ACHN (cell line): Measurements from ENCODE around the gene OR5B3.
"Not testable (repeated sequence)": the region's sequence is repeated elsewhere in the genome, so short reads cannot be mapped to it uniquely, and the experiment has no call there.

Experiments
- DNase-seq: peaks from one replicate; pipeline ENCODE4 v3.0.0-alpha.2; 2015
- in situ Hi-C: cut with HindIII; loops from 2 replicates; pipeline ENCODE4 v1.10.0; 2017; ENCODE audit warnings: low sequenced_read_pairs, low pct_ligation_motif_present, low pct_unique_long_range_greater_than_20kb

OR5B3 gene

DNA sequence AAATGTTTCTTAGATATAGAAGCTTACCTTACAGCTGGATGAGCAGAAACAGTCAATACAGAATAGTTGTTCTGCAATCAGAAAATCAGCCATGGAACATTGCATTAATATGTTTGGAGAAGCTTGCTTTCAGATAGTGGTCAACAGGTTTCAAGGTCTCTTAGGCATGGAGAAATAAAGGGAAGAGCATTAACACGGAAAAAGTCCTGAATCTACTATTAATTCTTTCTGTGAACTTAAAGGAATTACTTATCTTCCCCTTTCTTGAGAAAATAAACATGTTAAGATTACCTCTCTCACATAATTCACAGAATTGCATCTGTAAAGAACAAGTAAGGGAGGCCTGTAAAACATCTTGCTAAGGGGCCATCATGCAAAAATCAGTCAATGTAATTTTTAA is at the start of gene OR5B3:
TSS of gene OR5B3 (minus strand) at position 101 of the 400 bp plus-strand sequence. CDS start 3,465 bp downstream, outside the sequence.
- in situ Hi-C loops = no loop called here

DNA sequence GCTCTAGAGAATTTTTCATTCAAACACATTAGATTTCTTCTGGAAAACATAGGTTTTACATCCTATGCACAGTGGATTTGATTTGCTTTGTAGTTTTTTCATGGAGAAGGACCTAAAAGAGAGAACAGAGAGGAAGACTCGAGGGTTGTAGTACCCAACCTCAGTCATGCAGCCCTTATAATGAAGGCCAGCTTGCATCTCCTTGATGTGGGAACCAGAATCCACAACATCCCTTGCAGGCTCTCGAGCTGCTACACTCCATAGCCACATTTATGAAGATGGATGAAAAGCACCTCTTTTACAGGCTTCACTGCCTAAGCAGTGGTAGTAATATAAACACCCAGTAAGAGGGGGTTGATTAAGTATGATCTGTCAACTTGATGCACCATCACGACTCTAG is 44.9 kb upstream of the OR5B3 start:
- DNase-seq = no peak
- in situ Hi-C loops = no loop called here

More for the DNA sequence above, at the start of gene OR5B3:
- DNase-seq = no peak

DNA sequence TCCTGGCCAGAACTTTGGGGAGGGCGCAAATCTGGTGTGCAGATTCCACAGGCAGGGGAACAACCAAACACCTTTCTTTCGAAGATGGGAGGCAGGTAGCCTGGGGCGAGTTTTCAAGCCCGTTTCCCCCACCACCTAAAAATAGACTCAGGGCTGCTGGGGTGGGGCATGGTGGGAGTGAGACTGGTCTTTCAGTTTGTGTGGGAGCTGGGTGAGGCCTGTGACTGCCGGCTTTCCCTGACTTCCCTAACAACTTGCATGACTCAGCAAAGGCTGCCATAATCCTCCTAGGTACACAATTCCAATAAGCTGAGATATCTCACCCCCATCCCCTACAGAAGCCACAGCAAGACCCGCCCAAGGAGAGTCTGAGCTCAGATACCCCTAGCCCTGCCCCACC is 39.6 kb upstream of the OR5B3 start:
- in situ Hi-C loops = no loop called here
- DNase-seq = no peak

DNA sequence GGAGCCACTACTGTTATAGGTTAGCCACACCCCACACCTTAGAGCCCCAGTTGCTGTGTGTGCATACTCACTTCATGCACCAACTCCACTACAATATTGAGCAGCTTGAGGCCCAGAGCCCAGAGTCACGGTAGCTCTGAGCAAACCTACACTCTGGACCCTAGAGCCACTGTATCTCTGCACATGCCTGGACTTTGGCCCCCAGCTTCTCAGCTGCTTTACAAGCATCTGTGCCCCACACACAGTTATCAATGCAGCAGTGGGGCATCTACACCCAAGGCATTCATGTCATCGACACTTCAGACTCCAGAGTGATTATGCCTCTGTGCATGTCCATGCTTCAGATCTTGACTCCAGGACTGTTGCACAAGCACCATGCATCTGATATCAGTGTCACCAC is 37.6 kb upstream of the OR5B3 start:
- in situ Hi-C loops = no loop called here
- DNase-seq = no peak

DNA sequence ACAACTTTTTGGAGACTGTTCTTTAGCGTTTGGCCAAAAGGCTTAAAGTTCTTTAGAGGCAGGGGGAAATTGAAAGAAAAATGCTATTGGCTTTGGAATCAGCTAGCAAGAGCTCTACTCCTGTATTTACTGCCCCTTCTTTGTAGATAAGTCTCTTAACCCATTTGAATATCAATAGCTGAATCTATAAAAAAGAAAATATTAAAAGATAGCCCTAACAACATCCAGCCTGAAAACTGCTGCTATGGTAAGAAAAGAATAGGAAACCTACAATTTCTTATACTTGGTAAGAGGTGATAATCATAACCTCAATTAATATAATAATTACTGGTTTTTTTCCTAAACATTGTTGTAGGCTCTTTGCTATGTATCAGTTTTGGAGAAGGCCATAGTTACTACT is 35.5 kb upstream of the OR5B3 start, which contains the start of gene OR5B12:
TSS of gene OR5B12 (minus strand) at position 101 of the 400 bp plus-strand sequence. CDS start 2,085 bp downstream, outside the sequence.
- in situ Hi-C loops = no loop called here
- no peak for DNase-seq

DNA sequence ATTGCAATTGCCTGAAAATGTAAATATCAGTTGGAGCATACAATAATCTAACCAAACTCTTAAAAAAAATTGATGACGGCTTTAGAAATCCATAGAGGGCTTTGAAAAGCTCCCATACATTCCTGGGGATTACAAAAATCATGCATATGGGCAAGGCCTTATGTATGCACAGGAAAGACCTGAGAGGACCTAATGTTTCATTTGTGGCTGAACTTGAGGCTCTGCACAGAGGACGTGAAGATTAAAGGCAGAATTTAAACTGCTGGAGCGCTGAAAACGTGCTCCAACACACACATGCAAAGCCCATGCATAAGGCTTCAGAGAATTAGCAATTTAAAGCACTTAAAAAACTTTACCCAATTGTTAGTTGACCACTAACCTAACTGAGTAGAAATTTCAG is 31.8 kb upstream of the OR5B3 start:
- in situ Hi-C loops = no loop called here
- DNase-seq = no peak

DNA sequence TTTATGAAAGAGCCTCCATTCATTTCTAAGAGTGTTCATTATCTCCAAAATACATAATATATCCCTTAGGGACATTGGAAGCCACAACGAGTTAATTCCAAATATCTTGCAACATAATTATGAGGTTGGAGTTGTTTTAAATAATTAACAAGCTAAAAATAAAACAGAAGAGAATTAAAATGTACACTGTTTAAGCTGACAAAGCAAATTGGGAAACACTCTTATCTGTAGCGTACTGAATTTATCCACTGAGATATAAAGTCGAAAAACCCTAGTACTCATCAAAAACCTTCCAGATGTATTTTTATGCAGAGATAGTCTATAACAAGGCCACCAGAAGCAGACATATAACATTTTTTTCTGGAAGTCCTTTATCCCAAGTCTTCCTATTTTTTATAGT is 27.5 kb upstream of the OR5B3 start:
- in situ Hi-C loops = no loop called here

DNA sequence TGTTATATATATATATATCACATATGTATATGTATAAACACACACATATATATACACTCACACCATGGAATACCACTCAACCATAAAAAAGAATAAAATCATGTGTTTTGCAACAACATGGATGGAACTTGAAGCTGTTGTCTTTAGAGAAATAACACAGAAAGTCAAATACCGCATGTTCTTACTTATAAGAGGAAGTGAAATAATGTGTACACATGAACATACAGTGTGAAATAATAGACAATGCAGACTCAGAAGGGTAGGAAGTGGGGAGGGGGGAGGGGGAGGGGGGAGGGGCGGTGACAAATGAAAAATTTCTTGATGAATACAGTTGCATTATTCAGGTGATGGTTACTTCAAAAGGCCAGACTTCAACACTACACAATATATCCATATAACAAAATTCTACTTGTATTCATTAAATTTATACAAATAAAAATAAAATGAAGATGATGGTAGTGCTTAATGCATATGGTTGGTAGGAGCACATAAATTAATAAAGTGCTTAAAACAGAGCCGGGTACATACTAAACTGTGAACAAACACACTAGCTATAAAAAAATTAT is 27.0 kb upstream of the OR5B3 start:
- DNase-seq = no peak
- in situ Hi-C loops = no loop called here

More for the DNA sequence above, 27.5 kb upstream of the OR5B3 start:
- no peak for DNase-seq

DNA sequence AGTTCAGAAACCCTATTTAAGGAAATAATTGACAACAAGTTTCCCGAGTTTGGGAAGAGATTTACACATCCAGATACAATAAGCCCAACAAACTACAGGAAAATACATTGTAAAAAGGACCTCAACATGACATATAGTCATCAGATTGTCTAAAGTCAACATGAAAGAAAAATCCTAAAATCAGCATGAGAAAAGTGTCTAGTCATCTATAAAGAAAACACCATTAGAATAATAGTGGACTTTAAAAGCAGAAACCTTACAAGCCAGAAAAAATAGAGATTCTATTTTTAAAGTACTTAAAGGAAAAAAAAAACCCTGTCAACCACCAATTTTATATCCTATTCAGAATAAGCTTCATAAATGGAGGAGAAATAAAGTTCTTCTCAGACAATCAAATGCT is 22.6 kb upstream of the OR5B3 start:
- in situ Hi-C loops = no loop called here

DNA sequence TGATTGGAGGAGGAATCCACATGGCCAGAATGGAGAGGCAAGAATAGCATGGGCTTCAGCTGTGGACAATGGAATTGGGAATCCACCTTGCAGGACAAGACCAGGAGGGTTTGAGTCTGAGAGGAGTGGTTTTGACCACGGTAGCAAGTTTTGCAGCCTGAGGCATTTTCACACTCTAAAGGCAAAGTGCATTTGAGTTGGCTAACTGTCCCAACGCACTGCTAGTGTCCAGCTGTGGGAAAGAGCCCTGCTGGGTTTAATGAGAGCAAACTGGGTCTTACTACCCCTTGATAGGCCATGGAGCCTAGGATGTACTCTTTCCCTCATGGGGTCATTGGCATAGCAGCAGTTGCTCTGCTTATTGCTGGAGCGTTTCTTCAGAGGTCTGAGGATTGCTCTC is 21.3 kb upstream of the OR5B3 start, which contains the start of gene OR5B2:
TSS of gene OR5B2 (minus strand) at position 101 of the 400 bp plus-strand sequence. CDS start 4,860 bp downstream, outside the sequence.
- in situ Hi-C loops = no loop called here
- no peak for DNase-seq

More for the DNA sequence above, 22.6 kb upstream of the OR5B3 start:
- DNase-seq = no peak

DNA sequence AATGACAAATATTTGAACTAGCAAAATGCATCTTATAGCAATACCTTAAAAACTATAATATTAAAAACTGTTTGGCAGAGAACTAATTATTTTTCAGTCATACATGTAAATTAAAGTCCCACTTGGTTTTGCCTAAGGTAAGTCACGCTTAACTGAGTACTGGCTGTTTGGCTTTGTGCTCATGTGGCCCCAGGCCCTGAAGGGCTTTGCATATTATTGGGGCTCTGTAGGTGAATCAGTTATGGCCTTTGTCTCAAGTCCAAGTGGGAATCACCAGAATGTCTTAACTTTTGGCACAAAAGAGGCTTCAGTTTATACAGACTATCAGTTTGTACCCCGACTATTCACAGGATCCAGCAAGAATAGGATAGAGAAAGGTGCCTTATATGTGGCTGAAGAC is 7.1 kb downstream of the OR5B3 start:
- DNase-seq, in situ Hi-C loops: not testable (repeated sequence)

DNA sequence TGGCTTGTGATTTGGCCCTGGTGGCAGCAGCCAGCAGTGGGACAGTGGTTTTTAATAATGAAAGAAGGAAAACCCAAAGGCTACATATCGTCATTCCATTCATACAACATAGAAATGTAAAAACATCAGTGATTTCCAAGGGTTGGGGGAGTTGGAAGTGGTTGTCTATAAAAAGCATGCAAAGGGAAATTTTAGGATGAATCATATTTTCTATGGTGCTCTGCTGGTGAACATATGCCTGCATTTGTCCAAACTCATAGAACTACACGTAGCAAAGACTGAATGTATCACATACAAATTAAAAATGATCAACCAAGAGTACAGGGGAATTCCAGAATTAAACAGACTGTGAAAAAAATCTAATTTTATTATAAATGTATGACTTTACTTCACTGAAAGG is 11.1 kb downstream of the OR5B3 start:
- no peak for DNase-seq
- in situ Hi-C loops = no loop called here

DNA sequence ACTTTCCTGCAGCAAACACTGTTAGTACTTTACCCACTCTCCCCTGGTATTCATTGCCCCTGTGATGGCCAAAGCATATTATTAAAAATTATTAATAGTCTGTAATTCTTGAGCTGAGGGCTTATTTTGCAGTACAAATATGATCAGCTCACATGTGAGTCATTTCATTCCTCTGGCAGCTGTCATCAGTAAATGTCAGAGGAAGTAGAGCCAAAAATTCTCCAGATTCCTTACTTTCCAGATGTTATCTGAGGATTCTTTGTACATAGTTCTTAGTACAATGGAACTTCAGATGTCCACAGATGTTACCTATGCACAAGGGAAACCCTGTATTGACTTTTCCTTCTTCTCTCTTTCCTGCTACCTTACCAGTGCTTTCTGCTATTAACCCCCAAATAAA is 12.5 kb downstream of the OR5B3 start:
- no peak for DNase-seq
- in situ Hi-C loops = no loop called here

DNA sequence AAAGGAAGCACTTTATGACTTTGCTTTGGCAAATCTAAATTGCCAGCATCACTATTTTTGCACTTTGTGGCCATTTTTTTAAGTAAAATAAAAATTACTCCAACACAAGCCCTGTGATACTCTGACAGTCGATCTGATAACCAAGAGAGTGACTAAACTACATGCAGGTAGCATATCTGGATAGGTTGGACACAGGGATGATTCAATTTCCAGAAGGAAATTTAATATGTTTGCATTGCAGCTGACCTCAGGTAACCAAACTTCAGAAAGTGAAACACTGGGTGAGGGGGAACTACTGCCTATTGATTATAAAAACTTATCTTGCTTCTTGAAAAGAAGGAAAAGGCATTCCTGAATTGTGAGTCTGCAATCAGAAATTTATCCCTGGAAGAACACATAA is 13.9 kb downstream of the OR5B3 start:
- in situ Hi-C loops = no loop called here
- no peak for DNase-seq

DNA sequence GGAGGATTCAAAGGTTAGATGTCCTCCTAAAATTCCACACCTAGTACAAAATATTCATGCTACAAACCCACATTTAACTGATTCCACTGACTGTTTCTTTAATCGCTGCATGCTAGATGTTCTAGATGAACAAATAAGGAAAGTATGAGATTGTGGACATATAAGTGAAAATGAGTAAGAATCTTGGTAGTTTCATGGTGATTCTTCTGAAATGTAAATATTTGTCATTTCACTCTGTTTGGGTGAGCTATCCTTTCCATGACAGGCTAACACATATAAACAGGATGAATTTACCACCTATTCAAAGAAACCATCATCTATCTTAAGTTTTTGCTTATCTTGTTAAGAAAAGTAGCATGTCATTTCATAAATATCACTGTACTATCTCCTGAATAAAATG is 14.8 kb downstream of the OR5B3 start:
- no peak for DNase-seq
- in situ Hi-C loops = no loop called here

DNA sequence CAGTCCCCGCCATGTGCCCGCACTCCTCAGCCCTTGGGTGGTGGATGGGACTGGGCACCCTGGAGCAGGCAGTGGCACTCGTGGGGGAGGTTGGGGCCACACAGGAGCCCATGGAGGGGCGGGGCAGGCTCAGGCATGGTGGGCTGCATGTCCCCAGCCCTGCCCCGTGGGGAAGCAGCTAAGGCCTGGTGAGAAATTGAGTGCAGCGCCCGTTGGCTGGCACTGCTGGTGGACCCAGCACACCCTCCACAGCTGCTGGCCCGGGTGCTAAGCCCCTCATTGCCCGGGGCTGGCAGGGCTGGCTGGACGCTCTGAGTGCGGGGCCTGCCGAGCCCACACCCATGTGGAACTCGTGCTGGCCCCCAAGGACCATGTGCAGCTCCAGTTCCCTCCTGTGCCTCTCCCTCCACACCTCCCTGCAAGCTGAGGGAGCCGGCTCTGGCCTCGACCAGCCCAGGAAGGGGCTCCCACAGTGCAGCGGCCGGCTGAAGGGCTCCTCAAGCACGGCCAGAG is 16.1 kb downstream of the OR5B3 start:
- in situ Hi-C loops = no loop called here

DNA sequence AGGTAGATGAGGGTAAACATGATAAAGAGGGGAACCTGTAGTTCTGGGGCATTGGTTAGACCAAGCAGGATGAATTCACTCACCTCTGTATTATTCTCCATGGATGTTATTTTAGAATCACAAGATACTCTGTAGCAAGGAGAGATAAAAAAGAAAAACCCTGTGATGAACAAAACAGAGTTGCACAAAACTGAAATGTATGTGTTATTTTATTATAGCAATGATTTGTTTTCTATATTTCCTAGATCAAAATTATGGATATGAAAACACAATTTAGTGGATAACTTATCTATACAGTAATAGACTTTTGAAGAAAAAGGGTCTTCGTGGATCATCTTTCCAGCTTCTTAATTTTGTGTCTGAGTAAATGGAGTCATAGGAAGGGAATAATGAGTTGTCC is 47.7 kb downstream of the OR5B3 start, which contains the start of gene OR5B17:
TSS of gene OR5B17 (minus strand) at position 101 of the 400 bp plus-strand sequence. CDS start at position 101, 0 bp downstream.
- in situ Hi-C loops = no loop called here
- no peak for DNase-seq

More for the DNA sequence above, 16.1 kb downstream of the OR5B3 start:
- DNase-seq = no peak

DNA sequence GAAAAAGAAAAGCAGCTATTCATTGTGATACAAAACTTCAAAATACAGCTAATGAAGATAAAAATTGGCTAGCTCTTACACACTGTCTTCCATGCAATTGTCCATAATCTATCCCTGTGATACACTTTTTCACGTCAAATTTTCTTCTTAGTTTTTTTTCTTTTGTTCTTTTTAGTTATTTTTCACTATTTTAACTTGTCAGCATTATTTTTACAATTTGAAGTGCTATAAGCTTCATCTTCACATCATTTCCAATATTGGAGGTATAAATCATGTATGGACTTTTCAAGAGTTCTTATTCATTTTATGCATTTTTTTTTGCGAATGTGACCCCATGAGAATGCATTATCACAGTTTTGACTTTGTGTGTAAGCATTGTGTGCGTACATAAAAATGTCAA is 51.9 kb downstream of the OR5B3 start:
- no peak for DNase-seq
- in situ Hi-C loops = no loop called here
